GM19239 (cell line): ENCODE data around the gene TRIP12.
A peak's percentile ranks its signal among the peaks of the same experiment; 100 is the strongest.
"Not testable (repeated sequence)": the region's sequence is repeated elsewhere in the genome, so short reads cannot be mapped to it uniquely, and the experiment has no call there.

Experiments
- DNase-seq: peaks from one replicate; pipeline ENCODE4 v3.0.0; 2011; ENCODE audit warnings: low spot score; ENCODE audit not compliant: insufficient read length
- FAIRE-seq: peaks from 2 replicates; lab custom pipeline; 2011; peaks lifted over from hg19 to GRCh38; lab: Jason Lieb, UNC

The TRIP12 gene

DNA sequence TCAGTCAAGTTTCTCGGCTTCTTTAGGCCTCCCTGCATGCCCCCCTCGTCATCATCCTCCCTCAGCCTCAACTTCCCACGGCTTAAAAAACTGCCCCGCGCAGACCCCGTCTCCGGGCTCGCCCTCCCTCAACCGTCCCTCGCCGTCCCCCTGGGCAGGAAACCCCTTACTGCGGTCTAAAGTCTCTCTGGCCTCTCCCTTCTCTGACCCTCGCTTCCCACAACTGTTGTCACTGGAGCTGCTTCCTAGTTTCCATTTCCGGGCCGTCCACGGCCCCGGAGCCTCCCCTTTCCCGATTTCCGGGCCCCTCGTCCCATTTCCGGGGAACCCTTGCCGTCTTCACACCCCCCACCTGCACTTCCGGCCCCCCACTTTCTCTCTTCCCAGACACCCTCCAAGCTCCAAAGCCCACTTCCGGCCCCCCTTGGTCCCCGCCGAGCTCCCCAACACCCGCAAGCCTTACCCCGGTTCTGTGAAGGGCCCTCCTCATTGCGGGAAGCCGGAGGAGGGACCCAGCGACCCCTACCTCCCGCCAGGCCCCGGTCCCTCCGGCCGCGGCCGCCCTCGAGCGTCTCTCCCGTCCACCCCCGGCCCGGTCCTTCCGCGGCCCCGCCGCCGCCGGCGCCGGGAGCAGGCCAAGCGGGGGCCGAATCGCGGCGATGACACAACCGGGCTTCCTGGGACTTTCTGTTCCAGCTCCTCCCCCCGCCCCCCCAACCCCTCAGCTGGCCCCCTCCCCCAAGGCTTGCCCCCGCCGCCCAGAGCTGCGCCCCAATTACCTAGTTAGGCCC, 513 bp downstream of the TRIP12 start:
- DNase-seq (no peak), FAIRE-seq (peak; percentile 94)

GRCh38 chr2:229920011-229920641, 1.7 kb downstream of the TRIP12 start:
- FAIRE-seq (no peak), DNase-seq (no peak)

- FAIRE-seq (no peak), DNase-seq (no peak)
These were observed 4.0 kb downstream of the TRIP12 start for GRCh38 chr2:229917793-229918192.

DNA sequence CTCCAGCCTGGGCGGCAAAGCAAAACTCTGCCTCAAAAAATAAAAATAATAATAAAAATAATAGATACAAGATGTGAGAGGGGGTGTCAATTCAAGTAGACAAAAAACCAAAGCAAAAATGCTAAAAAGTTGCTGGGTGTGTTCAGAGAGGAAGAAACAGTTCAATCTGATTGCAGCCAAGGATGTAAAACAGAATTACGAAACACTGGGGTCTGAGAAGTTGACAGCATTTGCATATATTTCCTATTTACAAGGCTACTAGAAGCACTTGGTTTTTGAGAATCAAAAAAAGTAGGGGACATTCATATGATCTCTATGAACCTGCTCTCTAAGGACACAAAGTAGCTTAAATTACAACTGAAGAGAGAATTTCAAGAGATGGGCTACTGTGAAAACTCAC, 7.6 kb downstream of the TRIP12 start:
- DNase-seq (no peak), FAIRE-seq (peak; percentile 75)

GRCh38 chr2:229910832-229911412, 10.9 kb downstream of the TRIP12 start:
- peak; percentile 95 for FAIRE-seq

GRCh38 chr2:229910147-229910831, 11.5 kb downstream of the TRIP12 start:
- DNase-seq = no peak
- no peak for FAIRE-seq

More at GRCh38 chr2:229910832-229911412, 10.9 kb downstream of the TRIP12 start:
- DNase-seq = no peak

- DNase-seq (no peak), FAIRE-seq (no peak)
These were observed 12.7 kb downstream of the TRIP12 start for GRCh38 chr2:229909090-229909489.

- no peak for FAIRE-seq
- DNase-seq = no peak
These were observed 16.2 kb downstream of the TRIP12 start for GRCh38 chr2:229905601-229906000.

- DNase-seq = no peak
- FAIRE-seq = no peak
These were observed 18.8 kb downstream of the TRIP12 start for GRCh38 chr2:229903037-229903436.

GRCh38 chr2:229901819-229902218, 20.0 kb downstream of the TRIP12 start:
- DNase-seq (no peak), FAIRE-seq (no peak)

GRCh38 chr2:229900514-229900913, 21.3 kb downstream of the TRIP12 start:
- FAIRE-seq, DNase-seq: not testable (repeated sequence)

- no peak for FAIRE-seq
- DNase-seq = no peak
These were observed 21.8 kb downstream of the TRIP12 start for GRCh38 chr2:229900012-229900411.

DNA sequence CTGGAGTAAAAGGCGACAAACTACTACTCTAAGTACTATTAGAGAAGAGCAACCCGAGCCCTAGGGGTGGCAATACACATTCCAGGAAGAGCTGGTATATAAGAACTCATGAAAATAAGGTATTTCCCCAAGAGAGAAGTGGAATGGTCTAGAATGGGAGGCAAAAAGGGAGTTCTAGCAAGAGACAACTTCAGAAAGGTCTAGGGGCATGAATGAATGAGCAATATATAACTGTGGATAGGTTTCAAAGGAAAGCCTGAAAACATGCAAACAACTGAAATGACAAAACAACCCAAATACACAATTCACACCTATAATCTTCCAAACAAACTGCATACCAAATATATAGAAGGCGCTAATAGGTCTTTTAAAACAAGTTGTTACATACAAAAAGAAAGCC, 22.2 kb downstream of the TRIP12 start:
- DNase-seq (no peak), FAIRE-seq (peak; percentile 61)

GRCh38 chr2:229896857-229897256, 25.0 kb downstream of the TRIP12 start:
- FAIRE-seq (no peak), DNase-seq (no peak)

GRCh38 chr2:229889023-229889422, 32.8 kb downstream of the TRIP12 start:
- FAIRE-seq (no peak), DNase-seq (no peak)

- DNase-seq (no peak), FAIRE-seq (no peak)
These were observed 33.8 kb downstream of the TRIP12 start for GRCh38 chr2:229888031-229888430.

GRCh38 chr2:229887441-229887840, 34.4 kb downstream of the TRIP12 start:
- DNase-seq (no peak), FAIRE-seq (no peak)

DNA sequence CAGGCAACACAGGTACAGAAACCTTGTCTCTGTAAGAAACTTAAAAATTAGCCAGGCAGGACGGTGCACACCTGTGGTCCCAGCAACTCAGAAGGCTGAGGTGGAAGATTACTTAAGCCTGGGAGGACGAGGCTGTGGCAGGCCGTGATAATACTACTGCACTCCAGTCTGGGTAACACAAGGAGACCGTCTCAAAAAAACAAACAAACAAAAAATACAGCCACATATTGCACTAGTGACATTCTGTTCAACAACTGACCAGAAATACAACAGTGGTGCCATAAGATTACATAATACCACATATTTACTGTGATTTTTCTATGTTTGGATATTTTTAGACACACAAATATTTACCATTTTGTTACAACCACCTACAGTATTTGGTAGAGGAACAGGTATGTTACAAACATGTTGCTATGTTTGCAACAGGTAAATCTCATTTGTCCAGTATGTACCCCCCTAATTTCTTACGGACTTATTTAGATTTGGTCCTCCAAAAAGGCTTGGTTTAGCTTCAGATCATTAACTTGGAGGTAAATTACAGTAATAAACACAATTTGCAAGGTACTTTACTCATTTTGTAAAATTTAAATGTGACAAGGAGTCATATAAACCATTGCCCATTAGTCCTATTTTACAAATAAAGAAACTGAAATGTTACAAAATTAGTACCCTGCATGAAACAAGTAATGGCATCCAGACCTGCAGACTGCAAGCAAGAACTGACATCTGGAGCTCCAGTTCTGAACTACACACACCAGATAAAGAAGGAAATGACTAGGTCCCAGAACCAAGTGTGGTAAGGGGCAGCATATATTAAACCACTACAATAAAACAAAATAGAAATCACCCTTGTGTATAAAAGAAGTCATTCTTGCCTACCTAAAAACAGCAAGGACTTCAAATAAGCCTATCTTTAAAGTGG, 36.8 kb downstream of the TRIP12 start:
- DNase-seq (no peak), FAIRE-seq (peak; percentile 80)

DNA sequence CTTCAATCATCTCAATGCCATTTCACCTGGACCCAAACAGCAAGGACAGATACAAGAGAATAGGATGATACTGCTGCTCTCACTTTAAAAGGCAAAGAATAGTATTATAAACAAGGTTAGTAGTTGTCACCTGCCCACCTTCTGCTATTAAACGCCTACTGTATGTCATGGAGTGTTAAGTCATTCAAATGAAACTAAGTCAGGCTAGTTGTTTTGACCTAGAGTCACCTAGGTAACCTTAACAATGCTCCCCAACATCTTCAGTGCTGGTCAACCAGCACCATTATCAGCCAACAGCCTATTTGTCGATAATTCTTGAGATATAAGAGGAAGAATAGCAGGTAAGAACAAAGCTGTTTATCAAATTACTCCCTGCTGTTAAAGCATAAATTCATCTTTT, 39.2 kb downstream of the TRIP12 start:
- no peak for DNase-seq
- FAIRE-seq = no peak
